Endothelial cell of umbilical vein (primary cell): ENCODE data around the gene ELMOD3. TPM values are rescaled to one million over a fixed set of nuclear protein-coding genes. Genes with fewer than 3 reads are reported as not detected.

Source experiments
- Bru-seq: library from RNA; stranded (reverse); fragments of 400-500 nt; gene quantifications from one replicate; lab custom pipeline; 2021; lab: Mats Ljungman, UMichigan
- BruChase-seq, 2 experiments: library from RNA; stranded (reverse); fragments of 400-500 nt; gene quantifications; one replicate each; lab custom pipeline; 2021; lab: Mats Ljungman, UMichigan
- BruUV-seq: library from RNA; stranded (reverse); fragments of 400-500 nt; replicated peaks from 2 replicates; lab custom pipeline; 2021; lab: Mats Ljungman, UMichigan
- CTCF ChIA-PET: fragments of 300-600, 350-600 bp; sonication (Branson Sonifier 250); formaldehyde crosslinking; loops from one replicate; lab custom pipeline; 2021; ENCODE audit warnings: antibody characterized with exemption, inconsistent platforms; lab: Charles Lee
- POLR2A ChIA-PET: fragments of 300-600, 350-600 bp; sonication (Branson Sonifier 250); formaldehyde crosslinking; loops from one replicate; lab custom pipeline; 2021; ENCODE audit warnings: antibody characterized with exemption, inconsistent platforms; lab: Charles Lee
- DNase-seq: peaks from one replicate; pipeline ENCODE4 v3.0.0-alpha.2; 2011; ENCODE audit warnings: low read depth, low spot score
- FAIRE-seq: peaks from 2 replicates; lab custom pipeline; 2011; peaks lifted over from hg19 to GRCh38; lab: Jason Lieb, UNC
- H2AFZ ChIP-seq: 2 replicates; pipeline ENCODE4 v1.6.0; 2012; ENCODE audit warnings: low read depth, low read length, control low read depth, inconsistent platforms
- H3K27ac ChIP-seq: 2 replicates; pipeline ENCODE4 v1.5.1; 2011; ENCODE audit warnings: low read depth, mild to moderate bottlenecking, control low read depth, low read length, moderate library complexity; ENCODE audit not compliant: insufficient read depth
- H3K27me3 ChIP-seq, 2 experiments: 2 replicates each; pipeline versions ENCODE4 v1.6.0 to v1.6.1; 2011; ENCODE audit warnings: low read length in 2 of 2, mixed read lengths in 1 of 2; ENCODE audit not compliant: control insufficient read depth in 2 of 2, insufficient read depth in 2 of 2
- H3K36me3 ChIP-seq, 2 experiments: 2 replicates in 1 of 2; 3 replicates in 1 of 2; pipeline ENCODE4 v1.5.1; 2011; ENCODE audit warnings: low read length in 2 of 2, mild to moderate bottlenecking in 1 of 2, moderate library complexity in 1 of 2; ENCODE audit not compliant: control insufficient read depth in 2 of 2, insufficient read depth in 2 of 2; ENCODE audit errors: extremely low read depth in 1 of 2
- H3K4me1 ChIP-seq: 3 replicates; pipeline ENCODE4 v1.5.1; 2011; ENCODE audit warnings: mild to moderate bottlenecking, low read length; ENCODE audit not compliant: control insufficient read depth, insufficient read depth; ENCODE audit errors: extremely low read depth
- H3K4me2 ChIP-seq: 2 replicates; pipeline ENCODE4 v1.6.1; 2011; ENCODE audit warnings: low read length, control low read depth, mixed read lengths; ENCODE audit not compliant: insufficient read depth
- H3K4me3 ChIP-seq, 3 experiments: fragments of 200-600 bp in 1 of 3; sonication (generic), shearing (Covaris generic) in 1 of 3; replicated peaks in 1 of 3; 2 replicates each; pipeline ENCODE4 v1.5.1; 2011 to 2016; ENCODE audit warnings: control low read depth in 3 of 3, low read length in 3 of 3, mild to moderate bottlenecking in 2 of 3, inconsistent platforms in 1 of 3, low read depth in 1 of 3, moderate library complexity in 1 of 3; ENCODE audit not compliant: insufficient read depth in 1 of 3
- H3K79me2 ChIP-seq: 2 replicates; pipeline ENCODE4 v1.6.0; 2012; ENCODE audit warnings: low read length, inconsistent platforms; ENCODE audit not compliant: control insufficient read depth, insufficient read depth
- H3K9ac ChIP-seq: replicated peaks from 2 replicates; pipeline ENCODE3; 2011; ENCODE audit warnings: low read length, control low read depth; ENCODE audit not compliant: insufficient read depth; ENCODE audit errors: extremely low read depth
- H3K9me1 ChIP-seq: replicated peaks from 3 replicates; pipeline ENCODE4 v1.6.0; 2011; ENCODE audit warnings: mild to moderate bottlenecking, low read length; ENCODE audit not compliant: control insufficient read depth, insufficient read depth; ENCODE audit errors: extremely low read depth
- H3K9me3 ChIP-seq: replicated peaks from 2 replicates; pipeline ENCODE4 v1.5.1; 2012; ENCODE audit warnings: low read length, inconsistent platforms; ENCODE audit not compliant: control insufficient read depth, insufficient read depth
- H4K20me1 ChIP-seq: replicated peaks from 2 replicates; pipeline ENCODE3; 2011; ENCODE audit warnings: mild to moderate bottlenecking, low read length; ENCODE audit not compliant: control insufficient read depth, insufficient read depth; ENCODE audit errors: extremely low read depth
- MAX ChIP-seq: IDR thresholded peaks from 2 replicates; pipeline ENCODE4 v1.6.1; 2011; ENCODE audit not compliant: insufficient read depth, insufficient read length
- POLR2A ChIP-seq: IDR thresholded peaks from 2 replicates; pipeline ENCODE4 v1.6.1; 2012; ENCODE audit warnings: low read depth, mild to moderate bottlenecking, control low read depth, low read length
- POLR2AphosphoS5 ChIP-seq: IDR thresholded peaks from 2 replicates; pipeline ENCODE4 v1.6.1; 2012; ENCODE audit warnings: low read depth, mild to moderate bottlenecking, control low read depth, low read length, moderate library complexity; ENCODE audit not compliant: insufficient read depth
- dilution Hi-C: fragments of 300-500 bp; cut with MboI; formaldehyde crosslinking; loops from one replicate; pipeline ENCODE4 v1.15.0; 2019; ENCODE audit warnings: low sequenced_read_pairs; ENCODE audit not compliant: extremely low pct_ligation_motif_present
- intact Hi-C: fragments of 100-400 bp; cut with micrococcal nuclease; formaldehyde crosslinking; loops from one replicate; pipeline ENCODE4 v1.10.0; 2022
- long read RNA-seq: library from polyadenylated mRNA; stranded (forward); transcript quantifications from one replicate; pipeline ENCODE4 v2.0.0, GENCODE V29; 2021
- polyA minus RNA-seq, 3 experiments: library from RNA; depleted of rRNA, polyadenylated mRNA; stranded (reverse); fragments of >200 nt; gene quantifications; 1 replicate in 1 of 3; 2 replicates in 2 of 3; pipeline ENCODE4 v1.2.3, GENCODE V29; 2011
- polyA plus RNA-seq, 4 experiments: library from polyadenylated mRNA; depleted of rRNA in 3 of 4; stranded (reverse) in 3 of 4; unstranded in 1 of 4; fragments of >200 nt; gene quantifications; 2 replicates each; pipeline versions ENCODE4 v1.2.1 to v1.2.3, GENCODE V29; 2011 to 2012; ENCODE audit warnings: missing spikeins in 1 of 4
- total RNA-seq: library from RNA; stranded (reverse); gene quantifications from 2 replicates; pipeline ENCODE4 v1.2.3, GENCODE V29; 2021

Gene ELMOD3
- 12.3 and 18.5 TPM in 2 replicates for total RNA-seq
- 22.0 and 22.4 TPM in 2 replicates for polyA plus RNA-seq
- 15.9 and 17.7 TPM in 2 replicates for polyA plus RNA-seq (2011; cell fraction: cytosol; rRNA removed)
- polyA plus RNA-seq (2011; cell fraction: nucleus; rRNA removed) = 102 and 108 TPM in 2 replicates
- polyA plus RNA-seq (2012) = 13.4 and 14.7 TPM in 2 replicates
- polyA minus RNA-seq = 21.5 and 23.2 TPM in 2 replicates
- polyA minus RNA-seq (2011; cell fraction: cytosol; rRNA and poly(A)+ RNA removed) = 2.0 TPM
- polyA minus RNA-seq (2011; cell fraction: nucleus; rRNA and poly(A)+ RNA removed) = 19.7 and 26.7 TPM in 2 replicates
- percentile 58 among the genes with signal in this experiment for Bru-seq, nascent RNA
- BruChase-seq, experiment 1, labeled RNA remaining after a 6-hour chase = percentile 75 among the genes with signal in this experiment
- BruChase-seq, experiment 2, labeled RNA remaining after a 2-hour chase = percentile 79 among the genes with signal in this experiment
- long read RNA-seq, partial matches to known transcripts = 6 of 36 reads
- long read RNA-seq, other reads (novel, unspliced or antisense) = 26 of 36 reads

DNA sequence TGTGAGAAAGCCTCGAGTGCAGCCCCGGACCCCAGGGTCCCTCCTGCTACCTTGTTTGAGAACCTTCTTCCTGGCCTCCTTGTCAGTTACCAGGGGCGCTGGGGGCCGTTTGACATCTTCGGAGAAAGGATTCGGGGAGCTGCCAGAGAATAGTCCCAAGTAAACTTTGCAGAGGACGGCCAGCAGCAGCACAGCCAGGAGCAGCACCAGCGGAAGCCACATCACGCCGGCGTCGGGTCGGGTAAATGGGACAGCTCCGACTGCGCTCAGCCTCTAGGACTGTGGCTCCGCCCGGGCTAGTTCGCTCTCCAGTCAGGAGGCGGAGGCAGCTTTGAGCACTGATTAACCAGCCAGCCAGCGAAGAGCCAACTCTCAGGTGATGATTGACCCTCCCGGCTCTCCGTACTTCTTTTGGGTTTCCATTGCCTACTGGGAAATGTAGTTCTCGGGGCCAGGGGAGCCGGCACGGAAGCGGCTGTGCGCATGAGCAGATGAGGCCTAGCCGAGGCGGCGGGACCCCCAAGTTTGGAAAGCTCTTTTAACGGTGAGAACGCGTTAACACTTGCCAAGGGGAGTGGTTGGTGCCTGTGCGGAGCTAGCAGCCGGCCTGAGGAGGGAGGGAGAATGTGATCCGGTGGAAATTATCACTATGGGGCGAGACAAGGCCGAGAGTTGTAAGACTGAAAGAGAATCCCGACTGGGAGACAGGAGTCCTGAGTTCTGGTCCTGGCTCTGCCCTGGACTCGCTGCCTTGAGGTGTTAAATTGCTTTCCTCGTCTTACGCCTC lies at the start of gene ELMOD3, which contains the start of gene RETSAT:
Gene ELMOD3, plus strand, starts transcription at position 484 of the 787 bp plus-strand sequence. CDS start 2,430 bp downstream, outside the sequence.
Gene RETSAT, minus strand, starts transcription at position 243 of the 787 bp plus-strand sequence. Its CDS starts 21 bp downstream, at position 222.
- Histone ChIP-seq H3K4me1 (peaks cover 8% of the 10 kb centered on the region), H2AFZ (peak within 1 kb of the TSS; percentile 98), H3K9me1 (no peaks in the 10 kb centered on the region), H3K79me2 (peaks cover 17% of the 10 kb centered on the region), H3K9ac (peak within 1 kb of the TSS; percentile 93), H3K9me3 (no peaks in the 10 kb centered on the region), H3K36me3 (peaks cover 7 to 17% of the 10 kb centered on the region in 2 experiments), H3K4me2 (peak within 1 kb of the TSS; percentile 77), H3K4me3 (peak within 1 kb of the TSS; percentile 78 to 97 (median 87)), H4K20me1 (no peaks in the 10 kb centered on the region), H3K27ac (peak within 1 kb of the TSS; percentile 44), H3K27me3 (no peaks in the 10 kb centered on the region)
- POLR2A ChIA-PET = interaction anchor here (0.5 to 1.9 kb wide), 9 partner anchors 9 to 194 kb away, joined by 3 to 22 read pairs (median 3); partner anchors contain the start of genes MAT2A and TGOLN2
- DNase-seq = peak; percentile 99
- no TSS peak for BruUV-seq
- CTCF ChIA-PET = interaction anchor here (0.5 to 1.8 kb wide), 12 partner anchors 11 to 288 kb away, joined by 3 to 8 read pairs (median 3); partner anchors contain the start of genes RNF181 and TGOLN2
- peak; percentile 98 for TF ChIP-seq POLR2A
- no peak for TF ChIP-seq MAX
- peak; percentile 99 for TF ChIP-seq POLR2AphosphoS5
- dilution Hi-C loops (no loop called here), intact Hi-C loops (loop anchor here (1.0 to 5.0 kb wide), 3 partner anchors 26 to 198 kb away; partner anchors contain the start of gene SH2D6)
- peak; percentile 99 for FAIRE-seq
